GM18498 (cell line): Measurements from ENCODE around the gene GLIS1.

ENCODE experiments used
- ATAC-seq: cut with Tn5 transposase; IDR thresholded peaks from one replicate; pipeline ENCODE4 v1.9.1; 2021; ENCODE audit warnings: mild to moderate bottlenecking, moderate library complexity; ENCODE audit not compliant: unreplicated experiment

The GLIS1 gene

DNA sequence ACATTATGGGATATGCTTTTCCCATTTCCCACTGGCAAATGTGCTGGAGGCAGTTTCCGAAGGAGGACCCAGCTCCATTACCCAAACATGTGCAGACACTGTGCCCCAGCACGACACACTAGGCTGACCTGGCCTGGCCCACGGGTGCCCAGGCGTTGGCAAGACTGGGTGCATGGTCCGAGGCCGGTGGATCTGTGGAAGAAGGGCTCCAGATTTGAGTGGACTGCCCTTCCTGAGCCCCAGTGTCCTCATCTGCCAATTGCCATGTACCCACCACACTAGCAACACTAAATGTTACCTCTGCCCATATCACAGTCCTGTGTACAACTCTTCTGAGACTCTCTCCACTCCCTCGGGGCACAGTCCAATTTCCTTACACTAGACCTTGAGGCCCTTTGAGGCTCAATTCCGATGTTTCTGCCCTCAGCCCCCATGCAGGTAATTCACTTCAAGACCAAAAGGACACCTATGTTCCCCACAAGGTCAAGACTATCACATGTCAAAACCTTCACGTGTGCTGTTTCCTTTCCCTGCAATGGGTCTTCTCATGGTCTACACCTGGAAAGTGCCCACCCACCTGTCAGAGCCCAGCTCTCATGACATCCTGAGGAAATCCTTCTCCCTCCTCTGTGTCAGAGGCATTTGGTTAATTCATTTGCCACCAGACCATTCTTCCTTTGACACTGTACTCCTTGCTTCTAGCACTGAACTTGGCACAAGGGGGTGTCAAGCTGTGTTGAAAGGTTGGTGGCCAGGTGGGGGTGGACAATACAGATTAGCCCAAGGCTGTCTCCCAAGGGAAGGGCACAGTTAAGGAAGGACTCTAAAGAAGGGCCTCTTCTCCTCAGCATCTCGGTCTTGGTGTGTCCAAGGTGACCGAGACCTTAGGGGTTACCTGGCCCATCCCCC is 154.8 kb downstream of the GLIS1 start:
- ATAC-seq, result no peak

DNA sequence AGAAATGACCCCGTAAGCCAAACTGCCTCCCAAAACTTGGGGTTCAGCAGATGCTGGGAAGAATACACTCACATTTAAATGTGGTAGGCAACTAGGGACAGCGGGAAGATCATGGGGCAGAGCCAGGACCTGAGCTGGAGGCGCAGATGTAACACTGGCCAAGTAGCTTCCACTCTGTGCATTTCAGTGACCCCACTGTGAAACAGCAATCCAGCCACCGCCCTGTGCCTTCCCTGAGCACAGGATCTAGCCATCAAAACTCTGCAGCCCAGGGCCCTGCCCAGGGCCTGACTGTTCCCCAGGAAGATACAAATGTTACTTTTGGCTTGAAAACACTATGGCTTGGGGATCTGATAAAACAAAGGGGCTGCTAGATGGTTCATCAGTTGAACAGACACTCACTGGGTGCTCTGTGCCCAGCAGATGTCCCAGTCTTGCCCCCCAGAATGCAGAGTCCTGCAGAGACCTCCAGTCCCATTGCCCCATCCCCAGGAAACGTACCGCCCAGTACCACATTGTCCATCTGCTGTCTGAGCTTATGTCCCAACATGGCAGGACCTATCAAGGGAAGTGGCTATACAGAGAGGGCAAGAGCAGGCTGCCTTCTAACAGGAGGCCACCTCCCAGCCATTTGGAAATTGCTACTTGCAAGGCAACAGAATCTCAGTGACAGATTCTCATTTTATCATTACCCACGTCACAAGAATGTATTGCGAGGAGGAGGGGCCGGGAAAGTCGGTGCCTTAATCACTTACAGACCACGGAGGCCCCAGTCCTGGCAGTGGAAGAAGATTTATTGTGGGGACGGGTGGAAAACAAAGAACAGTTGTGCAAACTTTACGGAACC is 155.7 kb downstream of the GLIS1 start:
- ATAC-seq, result no peak

DNA sequence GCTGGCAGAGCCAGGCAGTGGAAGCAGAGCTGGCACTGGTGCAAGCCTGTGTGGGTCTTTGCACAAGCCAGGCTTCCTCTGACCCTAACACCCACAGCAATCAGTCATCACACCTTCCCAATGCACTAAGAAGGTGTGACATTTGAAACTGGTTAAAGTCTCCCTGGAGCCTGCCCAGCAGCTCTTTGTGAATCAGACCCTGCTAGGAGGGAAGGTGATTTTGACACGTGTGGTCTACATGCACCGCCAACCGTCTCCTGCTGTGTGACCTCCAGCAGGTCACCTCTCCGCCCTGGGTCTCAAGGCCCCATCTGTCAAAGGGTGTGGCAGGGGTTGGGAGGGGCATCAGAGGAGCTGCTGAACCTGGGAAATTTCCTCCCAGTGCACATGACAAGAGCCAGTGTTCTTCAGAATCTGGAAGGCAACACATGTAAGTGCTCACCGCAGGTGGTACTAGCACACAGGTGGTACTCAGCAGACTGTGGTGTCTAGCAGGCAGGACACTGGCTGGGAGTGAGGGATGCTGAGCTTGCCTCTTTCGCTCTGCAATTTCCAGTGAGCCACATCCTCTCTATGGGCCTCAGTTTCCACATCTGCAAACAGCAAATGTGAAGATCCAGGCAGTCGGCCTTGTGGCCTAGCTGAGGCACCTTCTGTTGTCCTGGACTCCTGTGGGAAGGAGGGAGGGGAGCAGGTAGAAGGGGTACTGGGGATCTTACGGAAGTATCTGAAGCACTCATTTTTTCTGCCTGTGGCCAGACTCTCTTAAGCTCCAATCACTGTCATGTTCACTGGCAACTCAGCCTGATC is 156.5 kb downstream of the GLIS1 start:
- ATAC-seq, result no peak

- ATAC-seq, result no peak
These were observed 157.5 kb downstream of the GLIS1 start for GRCh38 chr1:53581476-53581875.

DNA sequence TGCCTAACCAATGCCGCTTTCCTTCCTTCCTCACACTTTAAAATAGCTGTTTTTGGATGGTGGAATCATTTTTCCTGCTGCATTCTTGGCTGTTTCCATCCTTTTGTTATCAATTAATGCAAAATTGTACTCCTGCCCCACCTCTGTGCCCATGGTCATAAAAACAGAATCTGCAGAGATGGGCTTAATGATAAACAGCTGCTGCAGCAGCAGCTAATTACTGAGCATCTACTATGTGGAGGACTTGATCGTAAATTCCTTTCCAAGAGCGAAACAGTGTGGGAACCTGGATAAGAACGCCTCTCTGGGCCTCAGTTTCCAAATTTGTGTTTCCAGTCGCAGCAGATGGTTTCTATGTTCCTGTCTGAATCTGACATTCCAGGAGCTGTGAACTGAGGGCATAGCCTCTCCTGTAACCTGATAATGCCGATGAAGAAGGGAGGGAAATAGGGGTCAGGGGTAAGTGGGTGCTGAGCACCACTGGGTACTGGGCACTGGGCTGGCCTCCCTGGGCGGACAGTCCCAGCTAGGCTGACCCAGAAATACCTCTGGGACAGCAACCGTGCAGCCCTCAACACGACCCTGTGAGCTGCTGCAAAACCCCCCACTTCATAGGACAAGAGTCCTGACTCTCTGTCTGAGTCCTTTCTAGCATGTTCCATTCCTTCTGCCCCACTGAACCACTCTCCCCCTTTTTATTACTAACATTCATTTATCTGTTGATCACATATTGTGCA is 158.1 kb downstream of the GLIS1 start:
- ATAC-seq, result no peak

DNA sequence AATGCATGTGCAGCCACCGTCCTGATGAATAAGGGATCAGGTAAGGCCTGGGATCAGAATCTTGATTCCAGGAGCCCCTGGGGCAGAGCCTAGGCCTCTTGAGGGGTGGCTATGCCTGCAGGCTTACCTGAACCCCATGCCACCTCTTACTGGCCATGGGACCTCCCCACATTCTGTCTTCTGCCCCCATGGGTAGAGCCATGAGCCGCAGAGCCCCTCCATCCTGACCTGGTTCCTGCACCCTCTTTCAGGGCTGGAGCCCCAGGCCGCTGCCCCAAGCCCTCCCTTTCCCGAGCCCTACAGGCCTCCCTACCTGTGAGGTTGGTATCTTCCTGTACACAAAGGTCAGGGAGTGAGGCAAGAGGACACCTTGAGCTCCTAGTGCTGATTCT is 159.0 kb downstream of the GLIS1 start:
- ATAC-seq, result no peak

GRCh38 chr1:53579221-53580008 is 159.5 kb downstream of the GLIS1 start:
- ATAC-seq, result no peak

- ATAC-seq, result no peak
These were observed 160.6 kb downstream of the GLIS1 start for GRCh38 chr1:53578358-53578757.

DNA sequence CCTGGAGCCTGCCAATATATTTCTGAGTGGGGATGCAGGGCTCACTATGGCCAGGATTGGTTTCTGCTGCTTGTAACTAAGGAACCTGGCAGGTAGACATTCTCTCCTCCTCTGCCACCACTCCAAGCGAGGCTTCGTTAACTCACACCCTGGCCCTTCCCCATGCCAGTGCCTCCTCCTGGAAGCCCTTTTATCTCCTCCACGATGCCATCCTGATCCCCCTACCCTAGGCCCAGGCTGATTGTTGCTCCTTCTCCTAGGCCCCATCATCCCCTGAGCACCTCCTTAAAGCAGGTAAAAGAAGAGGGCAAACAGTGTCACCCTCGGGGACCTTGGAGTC is 161.2 kb downstream of the GLIS1 start:
- ATAC-seq, result no peak

DNA sequence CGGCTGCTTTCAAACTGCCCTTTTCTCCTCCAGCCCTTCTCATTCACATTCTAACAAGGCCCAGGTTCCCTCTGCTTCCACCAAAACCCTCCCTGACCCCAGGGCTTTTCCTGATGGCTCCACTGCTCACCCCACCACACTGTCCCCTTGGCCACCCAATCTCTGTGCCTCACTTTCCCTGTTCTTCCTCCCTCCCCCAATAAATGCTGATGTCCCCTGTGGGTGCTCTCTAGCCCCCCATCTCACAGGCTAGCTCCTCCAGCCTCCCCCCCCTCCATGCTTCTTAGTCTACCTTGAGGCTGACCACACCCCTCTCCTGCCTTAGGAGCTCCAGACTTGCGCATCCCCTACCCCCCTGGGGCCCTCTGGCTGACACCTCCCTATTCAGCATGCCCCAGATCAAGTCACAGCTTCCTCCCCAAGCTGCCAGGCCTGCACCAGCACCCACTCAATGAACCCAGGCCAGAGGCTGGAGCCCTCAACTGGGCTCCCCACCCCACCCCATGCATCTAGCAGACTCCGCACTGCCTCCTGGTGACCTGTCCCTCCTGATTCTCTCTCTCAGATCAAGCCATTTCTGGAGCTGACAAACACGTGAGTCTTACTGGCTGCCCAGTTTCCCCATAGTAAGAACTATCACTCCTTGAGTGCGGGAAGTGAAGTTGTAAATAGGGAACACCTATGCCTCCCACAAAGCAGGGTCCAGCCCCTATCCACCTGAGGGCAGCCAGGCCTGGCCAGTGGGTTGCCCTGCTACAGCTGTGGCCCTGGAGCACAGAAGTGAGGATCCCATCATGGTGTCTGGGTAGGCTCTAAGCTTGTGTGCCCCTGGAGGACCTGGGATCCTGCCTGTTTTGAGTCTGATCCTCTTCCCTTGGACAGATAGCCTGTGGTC is 161.9 kb downstream of the GLIS1 start:
- no peak for ATAC-seq

DNA sequence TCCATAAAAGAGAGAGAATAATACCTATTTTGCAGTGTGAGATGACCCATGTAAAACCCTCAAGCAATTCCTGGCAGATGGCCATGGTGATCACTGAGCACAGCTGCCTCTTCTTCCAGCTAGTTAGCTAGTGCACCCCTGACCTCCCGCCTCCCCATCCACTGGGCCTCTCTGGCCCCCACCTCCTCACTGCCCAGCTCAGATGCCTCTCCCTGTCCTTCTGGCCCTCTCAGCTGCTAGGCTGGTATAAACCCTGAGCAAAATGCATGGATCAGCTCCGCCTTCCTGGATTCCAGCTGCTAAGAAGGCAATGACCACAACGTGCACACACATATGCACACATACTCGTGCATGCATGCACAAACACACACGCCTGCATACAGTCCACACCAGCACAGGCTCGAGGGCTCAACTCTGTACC is 162.6 kb downstream of the GLIS1 start:
- no peak for ATAC-seq

- no peak for ATAC-seq
These were observed 163.0 kb downstream of the GLIS1 start for GRCh38 chr1:53575955-53576320.

DNA sequence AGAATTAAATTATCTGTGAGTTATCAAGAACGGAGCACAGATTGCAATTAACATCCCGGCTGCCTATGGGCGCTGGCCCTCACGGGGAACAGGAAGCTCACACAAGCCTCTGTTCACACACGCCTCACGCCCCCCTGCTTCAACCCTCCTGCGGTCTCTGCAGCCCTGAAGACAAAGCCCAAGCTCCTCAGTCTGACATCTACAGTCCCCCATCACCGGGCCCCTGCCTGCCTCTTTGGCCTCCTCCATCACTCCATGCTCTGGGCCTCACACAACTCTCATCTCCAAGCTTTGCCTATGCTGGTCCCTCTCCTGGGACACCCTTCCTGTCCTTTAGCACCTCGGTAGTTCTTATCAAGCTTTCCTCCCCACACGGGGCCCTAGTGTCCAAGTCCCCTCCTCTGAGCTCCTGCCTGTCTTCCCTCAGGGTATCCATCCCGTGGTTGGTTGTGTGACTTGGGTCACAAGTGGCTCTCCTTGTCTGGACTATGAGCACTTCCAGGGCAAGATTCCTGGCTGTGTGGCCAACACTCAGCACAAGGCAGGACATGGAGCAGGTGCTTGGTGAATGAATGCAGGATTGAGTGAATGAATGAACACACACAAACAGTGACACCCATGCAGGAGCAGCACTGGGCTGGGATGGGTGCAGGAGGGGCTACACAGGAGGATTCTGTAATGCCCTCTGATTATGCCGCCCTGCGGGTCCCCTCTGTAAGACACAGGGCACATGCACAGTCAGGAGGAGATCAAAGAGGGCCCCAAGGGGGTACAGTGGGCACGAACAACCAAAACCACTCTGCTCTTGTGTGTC is 163.6 kb downstream of the GLIS1 start:
- no peak for ATAC-seq

GRCh38 chr1:53574621-53575020 is 164.3 kb downstream of the GLIS1 start:
- no peak for ATAC-seq

- no peak for ATAC-seq
These were observed 165.0 kb downstream of the GLIS1 start for GRCh38 chr1:53573931-53574330.

DNA sequence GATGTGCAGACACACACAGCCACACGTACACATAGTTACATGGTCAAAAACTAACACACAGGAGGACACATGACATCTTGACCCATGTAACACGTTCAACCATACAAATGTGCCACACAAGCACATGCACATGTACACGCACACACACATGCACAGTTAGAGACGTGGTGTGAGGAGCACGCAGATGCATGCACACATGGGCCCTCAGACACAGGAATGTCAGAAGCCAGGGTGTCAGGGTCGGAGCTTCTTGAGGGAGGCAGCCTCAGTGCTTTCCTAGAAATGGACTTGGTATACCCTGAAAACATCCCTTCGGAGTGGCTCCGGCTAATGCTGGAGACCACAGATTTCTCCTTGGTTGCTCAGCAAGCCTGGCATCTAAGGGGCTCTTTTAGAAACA is 165.4 kb downstream of the GLIS1 start:
- ATAC-seq, result no peak

GRCh38 chr1:53572815-53573173 is 166.2 kb downstream of the GLIS1 start:
- ATAC-seq, result no peak
